Thymus (tissue), 11 donors: ENCODE results near the gene SLC6A3. TPM values are rescaled to one million over a fixed set of nuclear protein-coding genes. Genes with fewer than 3 reads are reported as not detected.

Experiments
- DNase-seq, 9 donors: peaks; one replicate each; pipeline ENCODE4 v3.0.0-alpha.2; 2013; ENCODE audit warnings: low spot score in 9 of 9, low read depth in 6 of 9, missing footprints in 1 of 9
- H3K27ac ChIP-seq, 2 donors: one replicate each; pipeline ENCODE4 v1.5.1; 2013; ENCODE audit warnings: control low read depth in 1 of 2, low read depth in 1 of 2, low read length in 1 of 2, mild to moderate bottlenecking in 1 of 2, moderate library complexity in 1 of 2
- H3K27me3 ChIP-seq, 2 donors: one replicate each; pipeline ENCODE4 v1.5.1; 2013; ENCODE audit warnings: low read length in 1 of 2; ENCODE audit not compliant: control insufficient read depth in 2 of 2, insufficient read depth in 1 of 2
- H3K36me3 ChIP-seq, 2 donors: one replicate each; pipeline ENCODE4 v1.5.1; 2013; ENCODE audit warnings: low read length in 1 of 2, mild to moderate bottlenecking in 1 of 2, moderate library complexity in 1 of 2; ENCODE audit not compliant: control insufficient read depth in 2 of 2, insufficient read depth in 2 of 2
- H3K4me1 ChIP-seq, 2 donors: one replicate each; pipeline ENCODE4 v1.5.1; 2013; ENCODE audit warnings: low read length in 2 of 2; ENCODE audit not compliant: control insufficient read depth in 2 of 2, insufficient read depth in 2 of 2
- H3K4me3 ChIP-seq, 2 donors: one replicate each; pipeline ENCODE4 v1.5.1; 2013; ENCODE audit warnings: low read length in 2 of 2, control low read depth in 1 of 2, mild to moderate bottlenecking in 1 of 2
- H3K9me3 ChIP-seq, 2 donors: one replicate each; pipeline ENCODE4 v1.5.1; 2013; ENCODE audit warnings: low read length in 1 of 2, mild to moderate bottlenecking in 1 of 2; ENCODE audit not compliant: control insufficient read depth in 2 of 2, insufficient read depth in 1 of 2
- WGBS: extraction: QIAGEN DNeasy Blood & Tissue Kit; methylation state at CpG from one replicate; pipeline ENCODE4 v1.1.7; 2013; 5-methylcytosine and 5-hydroxymethylcytosine counted together
- polyA plus RNA-seq: library from polyadenylated mRNA; stranded (reverse); fragments of 200-250 nt; gene quantifications from one replicate; pipeline ENCODE4 v1.2.3, GENCODE V29; 2013
- total RNA-seq: library from RNA; stranded (reverse); fragments of 120-200 nt; gene quantifications from one replicate; pipeline ENCODE4 v1.2.4, GENCODE V29; 2013
- donor health status: healthy.

The SLC6A3 gene
- total and polyA plus RNA-seq, 2 donors, result 0.33 to 14.9 TPM

DNA sequence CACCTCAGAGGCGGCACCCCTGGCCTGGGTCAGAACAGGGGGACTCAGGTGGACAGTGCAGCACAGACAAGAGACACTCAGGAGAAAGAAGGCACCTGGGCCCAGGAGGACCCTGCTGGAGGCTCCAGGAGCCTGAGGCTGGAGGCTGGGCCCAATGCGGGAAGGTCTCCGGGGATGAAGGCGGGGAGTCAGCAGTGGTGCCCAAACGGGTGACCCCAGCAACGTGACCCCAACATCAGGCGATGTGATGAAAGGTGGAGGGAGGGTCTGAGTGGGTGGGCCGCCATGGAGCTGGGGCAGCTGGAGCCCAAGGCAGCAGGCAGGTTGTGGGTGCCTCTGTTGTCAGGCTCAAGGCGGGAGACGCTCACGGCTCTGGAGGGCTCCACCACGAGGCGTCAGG lies 41.0 kb upstream of the SLC6A3 start:
- no peaks in the 10 kb centered on the region for H3K9me3 ChIP-seq
- 97% methylated on average over 13 of the region's 13 CpGs for WGBS
- no peak overlapping the region for H3K27ac ChIP-seq
- no peak overlapping the region for H3K4me3 ChIP-seq
- H3K4me1 ChIP-seq, result no peaks in the 10 kb centered on the region
- DNase-seq, result no peak
- H3K27me3 ChIP-seq, result no peaks in the 10 kb centered on the region
- H3K36me3 ChIP-seq, result peaks cover 16 to 66% of the 10 kb centered on the region in 2 donors

DNA sequence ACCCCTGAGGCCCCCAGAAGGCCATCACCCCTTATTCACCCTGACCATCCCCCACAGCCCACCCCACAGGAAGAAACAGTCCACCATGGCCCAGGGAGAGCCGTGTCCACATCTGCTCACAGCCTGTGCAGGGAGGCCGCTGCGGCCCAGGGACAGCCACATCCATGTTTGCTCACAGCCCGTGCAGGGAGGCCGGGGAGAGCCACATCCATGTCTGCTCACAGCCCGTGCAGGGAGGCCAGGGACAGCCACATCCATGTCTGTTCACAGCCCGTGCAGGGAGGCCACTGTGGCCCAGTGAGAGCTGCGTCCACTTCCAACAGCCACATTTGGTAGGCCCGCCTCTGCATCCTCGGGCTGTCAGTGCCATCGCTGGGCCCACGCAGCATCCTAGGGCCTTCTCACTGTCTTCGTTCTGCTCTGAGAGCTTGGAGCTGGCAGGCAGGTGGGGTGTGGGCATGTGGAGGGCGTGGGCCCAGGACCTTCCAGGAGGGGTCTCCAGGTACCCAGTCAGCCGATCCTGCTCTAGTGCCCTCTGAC lies 40.4 kb upstream of the SLC6A3 start:
- Histone ChIP-seq H3K4me3 (no peak overlapping the region), H3K4me1 (no peaks in the 10 kb centered on the region), H3K9me3 (no peaks in the 10 kb centered on the region), H3K36me3 (peaks cover 10 to 60% of the 10 kb centered on the region in 2 donors), H3K27ac (no peak overlapping the region), H3K27me3 (no peaks in the 10 kb centered on the region)
- WGBS, result 93% methylated on average over 15 of the region's 15 CpGs
- no peak for DNase-seq

DNA sequence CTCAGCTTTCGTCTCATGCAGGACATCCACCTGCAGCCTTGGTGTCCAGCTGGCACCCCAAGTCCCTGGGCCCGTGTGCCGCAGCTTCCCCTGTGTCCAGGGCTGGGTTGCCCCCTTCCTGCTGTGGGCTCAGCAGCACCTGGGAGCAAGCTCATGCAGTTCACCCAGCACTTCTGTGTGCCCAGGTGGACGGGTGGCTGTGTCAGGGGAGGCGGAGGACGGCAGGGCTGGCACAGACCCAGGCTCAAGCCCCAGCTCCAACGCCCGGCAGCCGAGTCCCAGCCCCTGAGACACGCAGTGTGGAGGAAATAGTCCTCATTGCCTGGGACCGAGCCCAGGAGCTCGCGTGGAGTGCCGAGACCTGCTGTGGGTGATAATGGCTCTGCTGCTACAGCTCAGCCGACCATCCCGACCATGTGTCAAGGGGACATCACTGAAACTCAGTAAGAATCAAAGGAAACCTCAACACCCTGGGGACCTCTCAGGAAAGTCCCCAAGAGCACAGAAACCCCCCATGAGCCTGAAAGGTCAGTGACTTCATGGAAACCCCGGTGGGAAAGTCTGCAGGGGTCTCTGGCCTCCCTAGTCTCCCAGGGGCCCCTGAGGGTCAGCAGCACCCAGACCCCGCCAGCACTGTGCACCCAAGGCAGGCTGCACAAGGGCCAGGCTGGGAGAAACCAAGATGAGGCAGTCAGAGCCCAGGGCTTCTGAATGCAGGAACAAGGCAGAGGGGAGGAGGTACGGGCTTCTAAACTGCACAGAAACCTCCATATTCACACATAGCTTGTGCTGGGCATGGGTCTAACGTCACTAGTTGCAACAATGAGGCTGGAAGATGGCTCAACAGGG lies 39.7 kb upstream of the SLC6A3 start:
- Histone ChIP-seq H3K4me3 (no peak overlapping the region), H3K4me1 (no peaks in the 10 kb centered on the region), H3K27me3 (no peaks in the 10 kb centered on the region), H3K27ac (no peak overlapping the region), H3K9me3 (no peaks in the 10 kb centered on the region), H3K36me3 (peaks cover 7 to 53% of the 10 kb centered on the region in 2 donors)
- 93% methylated on average over 20 of the region's 20 CpGs for WGBS
- DNase-seq, result no peak

DNA sequence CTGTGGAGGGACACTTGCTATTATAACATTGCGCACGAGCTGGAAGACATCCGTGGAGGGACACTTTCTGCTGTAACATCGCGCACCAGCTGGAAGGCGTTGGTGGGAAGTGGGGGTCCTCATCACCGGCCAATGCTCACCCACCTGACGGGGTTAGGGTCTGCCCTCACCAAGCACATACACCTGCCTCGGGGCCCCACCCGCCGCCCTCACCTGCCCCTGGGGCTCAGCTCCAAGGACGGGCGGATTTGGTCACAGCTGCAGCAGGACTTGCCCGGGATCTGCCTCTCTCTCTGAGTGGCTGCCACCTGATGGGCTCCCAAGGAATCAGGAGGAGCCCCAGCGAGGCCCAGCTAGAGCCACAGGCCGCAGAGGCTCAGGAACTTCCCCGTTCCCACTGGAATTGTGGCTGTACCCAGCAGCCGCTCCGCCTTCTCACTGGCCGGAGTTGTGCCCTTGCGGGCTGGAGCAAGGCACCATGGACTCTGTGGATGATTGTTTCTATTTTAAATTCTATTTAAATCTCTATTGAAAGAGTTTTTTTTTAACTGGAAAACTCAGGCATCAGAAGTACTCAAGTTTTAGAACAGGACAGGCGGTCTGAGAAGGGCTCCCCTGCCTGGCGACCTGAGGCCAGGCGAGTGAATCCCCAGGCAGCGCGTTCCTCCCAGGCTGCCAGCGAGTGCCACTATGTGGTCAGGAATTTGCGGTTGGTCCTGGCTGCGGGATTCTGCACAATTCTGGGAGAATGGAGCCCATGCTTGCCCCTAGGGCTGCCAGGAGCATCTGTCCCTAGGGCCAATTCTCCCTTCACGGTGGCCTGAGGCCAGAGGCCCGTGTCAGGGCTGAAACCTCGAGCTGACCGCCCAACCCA lies 38.9 kb upstream of the SLC6A3 start:
- Histone ChIP-seq H3K36me3 (peaks cover 7 to 48% of the 10 kb centered on the region in 2 donors), H3K27me3 (no peaks in the 10 kb centered on the region), H3K9me3 (no peaks in the 10 kb centered on the region), H3K27ac (no peak overlapping the region), H3K4me1 (no peaks in the 10 kb centered on the region), H3K4me3 (no peak overlapping the region)
- 97% methylated on average over 33 of the region's 33 CpGs for WGBS
- DNase-seq, result no peak

DNA sequence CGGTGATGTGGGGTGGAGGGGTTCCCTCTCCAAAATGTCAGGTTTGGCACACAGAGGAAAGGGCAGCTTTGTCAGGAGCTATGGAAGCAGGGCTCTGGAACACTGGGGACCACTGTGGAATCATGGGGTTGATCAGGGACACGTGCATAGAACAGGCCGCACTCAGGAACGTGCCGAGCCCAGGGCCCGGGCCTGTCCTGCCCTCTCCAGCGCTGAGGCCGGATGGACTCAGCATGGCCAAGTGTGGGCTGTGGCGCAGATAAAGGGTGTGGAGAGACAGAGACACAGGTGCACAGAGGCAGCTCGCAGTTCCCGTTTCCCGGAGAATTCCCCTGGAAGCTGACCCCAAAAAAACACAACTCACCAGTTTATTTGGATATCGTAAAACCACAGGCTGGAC lies 37.8 kb upstream of the SLC6A3 start:
- WGBS, result 99% methylated on average over 13 of the region's 13 CpGs
- H3K27me3 ChIP-seq, result no peaks in the 10 kb centered on the region
- H3K4me1 ChIP-seq, result no peaks in the 10 kb centered on the region
- no peak overlapping the region for H3K4me3 ChIP-seq
- H3K36me3 ChIP-seq, result peaks cover 8 to 47% of the 10 kb centered on the region in 2 donors
- H3K27ac ChIP-seq, result no peak overlapping the region
- no peak for DNase-seq
- H3K9me3 ChIP-seq, result no peaks in the 10 kb centered on the region

DNA sequence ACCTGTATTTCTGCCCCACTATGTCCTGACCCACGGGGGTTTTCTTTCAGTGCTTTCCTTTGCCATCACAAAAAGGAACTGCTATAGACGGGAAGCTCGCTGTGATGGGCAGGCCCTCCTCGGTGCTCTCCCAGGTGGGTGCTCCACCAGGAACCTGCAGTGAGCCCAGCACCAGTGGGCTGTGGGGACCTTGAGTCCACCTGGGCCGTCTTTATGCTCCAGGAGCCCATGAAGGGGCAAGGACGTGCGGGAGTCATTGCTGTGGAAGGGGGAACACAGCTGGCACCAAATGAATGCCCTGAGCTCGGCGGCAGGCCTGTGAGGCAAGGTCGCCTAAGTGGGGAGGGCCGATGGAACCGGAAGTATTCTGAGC lies 36.7 kb upstream of the SLC6A3 start:
- H3K4me1 ChIP-seq, result no peaks in the 10 kb centered on the region
- H3K27ac ChIP-seq, result no peak overlapping the region
- peaks cover 8 to 43% of the 10 kb centered on the region in 2 donors for H3K36me3 ChIP-seq
- no peak for DNase-seq
- no peaks in the 10 kb centered on the region for H3K9me3 ChIP-seq
- no peak overlapping the region for H3K4me3 ChIP-seq
- 95% methylated on average over 12 of the region's 12 CpGs for WGBS
- no peaks in the 10 kb centered on the region for H3K27me3 ChIP-seq

DNA sequence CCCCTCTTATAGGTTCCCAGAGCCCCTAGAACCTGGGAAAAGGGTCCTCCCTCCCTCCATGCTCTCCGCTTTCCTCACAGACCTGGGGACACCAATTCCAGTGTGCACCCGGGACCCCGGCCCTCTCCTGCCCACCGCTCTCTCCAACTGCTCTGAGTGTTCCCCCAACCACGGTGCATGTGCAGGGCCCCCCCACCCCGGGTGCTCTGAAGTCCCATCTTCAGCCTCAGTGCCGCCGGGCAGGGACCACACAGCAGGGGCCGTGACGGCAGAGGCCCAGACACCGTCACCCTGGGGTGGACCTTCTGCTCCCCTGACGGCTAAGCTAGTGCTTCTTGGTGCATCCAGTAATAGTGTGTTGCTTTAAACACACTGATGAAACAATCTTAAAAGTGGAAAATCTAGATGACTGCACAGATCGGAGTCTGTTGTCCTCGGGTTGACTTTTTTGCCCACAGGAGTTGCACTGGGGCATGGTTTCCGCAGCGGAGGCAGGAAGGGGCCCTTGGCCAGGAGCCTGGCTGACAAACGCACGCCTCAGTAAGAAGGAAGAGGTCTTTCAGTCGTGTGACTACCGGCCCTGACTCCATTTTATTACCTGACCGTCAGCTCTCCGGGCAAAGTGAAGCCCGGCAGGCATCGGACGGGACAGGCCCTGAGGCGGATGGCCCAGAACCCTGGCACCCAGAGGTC lies 36.2 kb upstream of the SLC6A3 start:
- DNase-seq, result no peak
- H3K4me1 ChIP-seq, result no peaks in the 10 kb centered on the region
- H3K4me3 ChIP-seq, result no peak overlapping the region
- peaks cover 8 to 43% of the 10 kb centered on the region in 2 donors for H3K36me3 ChIP-seq
- H3K27ac ChIP-seq, result no peak overlapping the region
- H3K27me3 ChIP-seq, result no peaks in the 10 kb centered on the region
- 90% methylated on average over 26 of the region's 26 CpGs for WGBS
- H3K9me3 ChIP-seq, result peaks cover 0 to 2% of the 10 kb centered on the region in 2 donors

DNA sequence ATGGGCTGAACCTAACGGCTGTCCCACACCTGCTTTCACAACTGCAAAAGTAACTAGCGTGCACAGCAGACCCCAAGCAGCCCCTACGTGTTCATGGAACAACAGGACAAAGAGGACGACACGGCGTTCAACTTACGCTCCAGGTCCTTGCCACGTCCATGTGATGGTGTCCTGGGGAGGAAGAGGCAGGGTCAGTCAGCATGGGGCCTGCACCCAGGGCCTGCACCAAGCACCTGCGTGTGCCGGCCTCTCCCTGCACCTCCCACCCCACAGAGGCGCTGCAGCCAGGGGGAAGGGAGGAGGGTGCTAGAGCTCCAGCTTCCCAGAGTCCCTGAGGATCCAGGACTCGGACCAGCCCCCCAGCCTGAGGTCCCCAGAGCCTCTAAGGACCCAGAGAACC lies 35.6 kb upstream of the SLC6A3 start:
- no peaks in the 10 kb centered on the region for H3K4me1 ChIP-seq
- peaks cover 0 to 2% of the 10 kb centered on the region in 2 donors for H3K9me3 ChIP-seq
- H3K36me3 ChIP-seq, result peaks cover 14 to 42% of the 10 kb centered on the region in 2 donors
- 95% methylated on average over 12 of the region's 12 CpGs for WGBS
- no peaks in the 10 kb centered on the region for H3K27me3 ChIP-seq
- no peak overlapping the region for H3K4me3 ChIP-seq
- no peak for DNase-seq
- H3K27ac ChIP-seq, result no peak overlapping the region
